GM21723 (cell line): ENCODE data around the gene FRAS1.

Experiments
- ATAC-seq: cut with Tn5 transposase; IDR thresholded peaks from one replicate; pipeline ENCODE4 v1.9.1; 2021; ENCODE audit warnings: mild to moderate bottlenecking, moderate library complexity; ENCODE audit not compliant: unreplicated experiment

FRAS1 gene

GRCh38 chr4:78568640-78569305 lies 511.6 kb downstream of the FRAS1 start:
- no peak for ATAC-seq

- no peak for ATAC-seq
Measured at GRCh38 chr4:78569306-78569821, 512.2 kb downstream of the FRAS1 start.

GRCh38 chr4:78570117-78570516 lies 513.0 kb downstream of the FRAS1 start:
- no peak for ATAC-seq

GRCh38 chr4:78571804-78572203 lies 514.7 kb downstream of the FRAS1 start:
- ATAC-seq = no peak

GRCh38 chr4:78578674-78579425 lies 521.7 kb downstream of the FRAS1 start:
- ATAC-seq = no peak

GRCh38 chr4:78581618-78582017 lies 524.5 kb downstream of the FRAS1 start:
- no peak for ATAC-seq

GRCh38 chr4:78584863-78585547 lies 527.9 kb downstream of the FRAS1 start:
- ATAC-seq = no peak

GRCh38 chr4:78585633-78586032 lies 528.5 kb downstream of the FRAS1 start:
- no peak for ATAC-seq

- ATAC-seq = no peak
Measured at GRCh38 chr4:78588894-78589545, 531.9 kb downstream of the FRAS1 start.

GRCh38 chr4:78591404-78591803 lies 534.3 kb downstream of the FRAS1 start:
- no peak for ATAC-seq

GRCh38 chr4:78592088-78592783 lies 535.1 kb downstream of the FRAS1 start:
- peak; percentile 68 for ATAC-seq
